RWPE1 (cell line): Measurements from ENCODE around the gene IMMP2L.

ENCODE experiments used
- CTCF ChIA-PET: fragments of 350-600 bp; sonication (Branson Sonifier 250); formaldehyde crosslinking; extraction: SDS; loops from one replicate; lab custom pipeline; 2021; lab: Yijun Ruan, JAX
- POLR2A ChIA-PET: fragments of 400-600 bp; formaldehyde crosslinking; extraction: SDS; loops from one replicate; lab custom pipeline; 2020; ENCODE audit warnings: antibody characterized with exemption; ENCODE audit not compliant: low non-redundant PET; lab: Yijun Ruan, JAX
- DNase-seq: peaks from one replicate; pipeline ENCODE4 v3.0.0; 2012; ENCODE audit warnings: low spot score
- H3K27ac ChIP-seq: fragments of 450-650 bp; 2 replicates; pipeline ENCODE4 v1.5.1; 2017
- TF ChIP-seq, protein P1 (sequence below): fragments of 450-650 bp; conservative IDR thresholded peaks from 2 replicates; pipeline ENCODE4 v1.5.1; 2017; ENCODE audit warnings: low read depth, mild to moderate bottlenecking

The IMMP2L gene

DNA sequence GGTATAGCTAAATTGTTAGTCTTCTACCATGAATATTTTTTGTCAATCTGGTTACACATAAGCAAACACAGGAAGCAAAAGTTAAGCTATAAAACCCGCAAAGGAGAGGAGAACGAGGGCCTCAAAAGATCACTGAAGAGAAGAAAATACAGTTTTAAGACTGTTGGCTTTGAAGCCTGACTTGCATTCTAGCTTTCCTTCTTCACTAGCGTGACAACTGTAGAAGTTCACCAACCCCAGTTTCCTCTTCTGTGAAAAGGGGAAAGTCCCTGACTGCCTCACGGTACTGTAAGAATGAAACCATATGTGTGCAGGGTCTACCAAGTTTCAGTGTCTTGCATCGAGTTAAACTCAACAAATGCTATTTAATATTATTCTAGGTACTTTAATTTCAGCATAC, 478.9 kb downstream of the IMMP2L start:
- TF ChIP-seq, protein P1, sequence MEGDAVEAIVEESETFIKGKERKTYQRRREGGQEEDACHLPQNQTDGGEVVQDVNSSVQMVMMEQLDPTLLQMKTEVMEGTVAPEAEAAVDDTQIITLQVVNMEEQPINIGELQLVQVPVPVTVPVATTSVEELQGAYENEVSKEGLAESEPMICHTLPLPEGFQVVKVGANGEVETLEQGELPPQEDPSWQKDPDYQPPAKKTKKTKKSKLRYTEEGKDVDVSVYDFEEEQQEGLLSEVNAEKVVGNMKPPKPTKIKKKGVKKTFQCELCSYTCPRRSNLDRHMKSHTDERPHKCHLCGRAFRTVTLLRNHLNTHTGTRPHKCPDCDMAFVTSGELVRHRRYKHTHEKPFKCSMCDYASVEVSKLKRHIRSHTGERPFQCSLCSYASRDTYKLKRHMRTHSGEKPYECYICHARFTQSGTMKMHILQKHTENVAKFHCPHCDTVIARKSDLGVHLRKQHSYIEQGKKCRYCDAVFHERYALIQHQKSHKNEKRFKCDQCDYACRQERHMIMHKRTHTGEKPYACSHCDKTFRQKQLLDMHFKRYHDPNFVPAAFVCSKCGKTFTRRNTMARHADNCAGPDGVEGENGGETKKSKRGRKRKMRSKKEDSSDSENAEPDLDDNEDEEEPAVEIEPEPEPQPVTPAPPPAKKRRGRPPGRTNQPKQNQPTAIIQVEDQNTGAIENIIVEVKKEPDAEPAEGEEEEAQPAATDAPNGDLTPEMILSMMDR = no peak
- H3K27ac ChIP-seq = no peak overlapping the region
- no peak for DNase-seq
- ChIA-PET POLR2A (no interaction called here), CTCF (no interaction called here)

DNA sequence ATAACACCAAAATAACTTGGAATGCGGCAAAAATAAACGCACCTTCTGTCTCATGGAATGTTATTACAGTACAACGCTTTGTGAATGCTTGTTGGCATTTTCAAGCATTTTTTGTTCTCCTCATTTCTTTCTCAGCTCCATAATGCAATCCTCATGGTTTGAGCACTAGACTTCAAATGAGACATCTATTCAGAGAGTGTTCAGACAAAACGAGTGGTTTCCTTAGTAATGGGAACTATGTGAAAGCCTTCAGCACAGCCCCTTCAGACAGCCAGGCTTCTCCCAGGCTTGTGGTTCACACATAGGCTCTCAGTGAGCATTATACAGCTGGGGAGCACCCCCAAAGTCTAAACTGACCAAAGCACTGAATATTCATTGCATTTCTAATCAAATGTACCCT, 479.9 kb downstream of the IMMP2L start:
- no peak overlapping the region for H3K27ac ChIP-seq
- POLR2A ChIA-PET = no interaction called here
- no peak for DNase-seq
- TF ChIP-seq, protein P1 = no peak
- CTCF ChIA-PET = no interaction called here

DNA sequence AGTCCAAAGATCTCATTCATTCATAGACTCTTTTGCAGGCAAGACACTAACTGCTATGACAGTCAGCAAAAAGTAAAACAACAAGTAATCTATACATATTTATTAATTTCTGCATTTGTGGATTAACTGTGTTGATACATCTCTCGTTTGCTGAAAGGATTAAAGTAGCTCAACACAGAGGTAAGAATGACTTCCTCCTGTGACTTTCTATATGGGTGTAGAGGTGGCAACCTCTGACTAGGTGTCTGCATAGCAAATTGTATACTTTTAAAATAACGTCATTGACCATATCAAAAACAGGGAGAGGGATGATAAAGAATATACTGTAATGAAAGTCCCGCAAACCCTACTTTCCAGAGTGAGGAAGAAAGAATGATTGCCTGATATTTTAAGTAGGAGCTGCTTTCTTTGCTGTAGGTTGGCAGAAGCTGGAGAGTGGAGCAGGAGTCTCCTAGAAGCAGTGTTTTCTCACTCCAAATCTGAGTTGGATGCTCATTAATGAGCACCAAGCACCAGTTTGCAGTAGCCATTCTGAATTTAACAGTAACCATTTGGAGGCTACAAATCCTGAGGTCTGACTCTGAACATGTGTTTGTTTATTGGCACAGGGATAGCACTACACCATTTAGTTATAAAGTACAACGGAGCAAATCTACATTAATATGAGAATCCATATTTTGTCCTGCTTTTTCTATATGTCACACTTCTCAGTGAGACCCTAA, 480.6 kb downstream of the IMMP2L start:
- POLR2A ChIA-PET = no interaction called here
- H3K27ac ChIP-seq = no peak overlapping the region
- TF ChIP-seq, protein P1 = no peak
- CTCF ChIA-PET = no interaction called here
- DNase-seq = no peak

DNA sequence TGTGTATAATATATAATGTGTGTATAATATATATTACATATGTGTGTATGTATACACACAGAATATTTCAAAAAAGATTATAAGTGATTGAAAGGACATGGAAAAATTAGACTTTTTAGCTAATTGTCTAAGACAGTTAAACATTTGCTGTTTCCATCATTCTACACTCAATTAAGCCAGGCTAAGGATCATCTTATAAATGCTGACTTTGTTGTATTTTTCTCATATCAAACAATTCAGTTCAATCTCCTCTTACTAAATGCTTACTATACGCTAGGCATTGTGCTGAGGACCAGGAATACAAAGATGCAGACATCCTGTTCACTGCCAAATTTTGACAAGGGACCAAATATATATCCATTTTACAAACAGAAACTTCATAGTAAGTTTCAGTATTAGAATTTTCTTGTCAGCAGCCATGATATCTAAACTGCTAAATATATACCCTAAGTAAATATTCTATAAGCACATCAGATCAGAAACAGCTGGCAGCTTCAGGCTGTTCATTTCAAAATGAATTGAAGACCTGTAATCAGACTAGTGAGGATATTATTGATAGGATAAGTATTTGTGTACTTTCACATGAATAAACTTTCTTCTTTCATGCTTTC, 481.7 kb downstream of the IMMP2L start:
- DNase-seq = no peak
- ChIA-PET POLR2A (interaction anchor here (0.5 kb wide), 1 partner anchor 45 kb away, joined by 9 read pairs; no protein-coding TSS in a partner anchor), CTCF (no interaction called here)
- H3K27ac ChIP-seq = no peak overlapping the region
- TF ChIP-seq, protein P1 = no peak

DNA sequence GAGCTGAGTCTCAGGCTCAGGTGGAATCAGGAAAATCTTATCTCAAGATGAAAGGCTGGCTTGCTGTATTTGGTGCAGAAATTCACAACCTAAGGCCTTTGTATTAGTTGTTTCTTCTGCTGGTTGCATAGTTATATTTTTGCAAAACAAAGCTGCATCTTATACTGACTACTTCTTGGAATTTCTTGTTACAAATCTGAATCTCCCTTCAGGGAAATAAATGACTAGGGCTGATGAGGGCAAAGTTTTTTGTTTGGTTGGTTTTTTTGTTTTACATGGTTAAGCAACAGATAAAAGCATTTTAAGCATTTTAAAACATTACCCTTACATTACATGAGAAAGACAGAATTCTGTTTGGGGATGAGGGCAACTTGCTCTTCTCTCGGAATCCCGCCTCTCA, 485.3 kb downstream of the IMMP2L start:
- ChIA-PET CTCF (no interaction called here), POLR2A (no interaction called here)

DNA sequence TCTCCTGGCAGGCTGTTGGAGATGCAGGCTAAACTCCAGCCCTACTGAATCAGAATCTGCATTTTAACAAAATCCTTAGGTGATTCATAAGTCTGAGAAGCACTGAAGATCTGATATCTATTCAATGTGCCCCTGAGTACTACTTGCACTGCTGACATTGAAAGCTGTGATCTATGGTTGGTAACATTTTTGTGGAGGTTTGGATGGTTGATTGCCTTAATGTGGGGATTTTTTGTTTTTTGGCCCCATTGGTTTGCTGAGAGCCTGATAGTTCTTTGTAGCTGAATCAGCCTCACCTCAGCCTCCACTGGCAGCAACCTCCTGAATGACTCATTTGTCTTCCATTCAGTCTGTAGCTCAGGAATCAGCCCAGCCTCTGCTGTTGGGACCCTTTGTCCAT, 486.1 kb downstream of the IMMP2L start:
- H3K27ac ChIP-seq = no peak overlapping the region
- ChIA-PET CTCF (no interaction called here), POLR2A (no interaction called here)
- no peak for DNase-seq
- TF ChIP-seq, protein P1 = no peak

More for the DNA sequence above, 485.3 kb downstream of the IMMP2L start:
- TF ChIP-seq, protein P1 = no peak
- no peak for DNase-seq
- no peak overlapping the region for H3K27ac ChIP-seq
